HepG2 (cell line): Measurements from ENCODE around the gene MAJIN. TPM values are rescaled to one million over a fixed set of nuclear protein-coding genes. Genes with fewer than 3 reads are reported as not detected.

Source experiments
- ATF6 ChIP-seq: sonication (generic); formaldehyde crosslinking; conservative IDR thresholded peaks from 2 replicates; pipeline ENCODE4 v1.4.0; 2020; ENCODE audit warnings: missing genetic modification reagents
- HIC2 ChIP-seq: sonication (generic); formaldehyde crosslinking; IDR thresholded peaks from 2 replicates; pipeline ENCODE4 v1.9.0; 2022; ENCODE audit warnings: low read depth, missing genetic modification reagents
- KDM1A ChIP-seq: IDR thresholded peaks from 2 replicates; pipeline ENCODE4 v1.6.1; 2016; ENCODE audit warnings: missing compliant biosample characterization
- NCOA5 ChIP-seq: sonication (generic); formaldehyde crosslinking; IDR thresholded peaks from 2 replicates; pipeline ENCODE4 v1.4.0; 2020; ENCODE audit warnings: missing genetic modification reagents
- PAF1 ChIP-seq: IDR thresholded peaks from 2 replicates; pipeline ENCODE4 v1.6.1; 2016; ENCODE audit warnings: missing genetic modification reagents, missing compliant biosample characterization
- PHF5A ChIP-seq: IDR thresholded peaks from one replicate; pipeline ENCODE4 v1.6.1; 2018; ENCODE audit warnings: low read depth, missing genetic modification reagents; ENCODE audit not compliant: unreplicated experiment
- PRDM15 ChIP-seq: sonication (generic); formaldehyde crosslinking; IDR thresholded peaks from 2 replicates; pipeline ENCODE4 v1.4.0; 2020; ENCODE audit warnings: missing genetic modification reagents
- SOX6 ChIP-seq, 2 experiments: fragments of 450-650 bp in 1 of 2; sonication (generic) in 1 of 2; formaldehyde crosslinking in 1 of 2; IDR thresholded peaks; 2 replicates each; pipeline versions ENCODE4 v1.4.0 to v1.6.1; 2017 to 2020; ENCODE audit warnings: antibody characterized with exemption in 1 of 2, mild to moderate bottlenecking in 1 of 2, missing genetic modification reagents in 1 of 2
- TSC22D2 ChIP-seq: sonication (generic); formaldehyde crosslinking; IDR thresholded peaks from 2 replicates; pipeline ENCODE4 v1.5.1; 2020; ENCODE audit warnings: missing genetic modification reagents, mild to moderate bottlenecking, borderline replicate concordance
- XBP1 ChIP-seq: sonication (generic); formaldehyde crosslinking; IDR thresholded peaks from 2 replicates; pipeline ENCODE4 v1.5.0; 2020; ENCODE audit warnings: missing genetic modification reagents
- ZBTB14 ChIP-seq: sonication (generic); formaldehyde crosslinking; IDR thresholded peaks from 2 replicates; pipeline ENCODE4 v1.4.0; 2020; ENCODE audit warnings: missing genetic modification reagents
- ZNF136 ChIP-seq: sonication (generic); formaldehyde crosslinking; IDR thresholded peaks from 2 replicates; pipeline ENCODE4 v1.8.1; 2022; ENCODE audit warnings: low read depth, mild to moderate bottlenecking, moderate library complexity, missing genetic modification reagents
- ZNF18 ChIP-seq: sonication (generic); formaldehyde crosslinking; IDR thresholded peaks from 2 replicates; pipeline ENCODE4 v1.8.0; 2022; ENCODE audit warnings: mild to moderate bottlenecking, missing genetic modification reagents; ENCODE audit not compliant: insufficient replicate concordance
- ZNF431 ChIP-seq: sonication (generic); formaldehyde crosslinking; IDR thresholded peaks from 2 replicates; pipeline ENCODE4 v1.9.0; 2022; ENCODE audit warnings: missing genetic modification reagents, low read depth, mild to moderate bottlenecking, borderline replicate concordance
- ZNF547 ChIP-seq: sonication (generic); formaldehyde crosslinking; IDR thresholded peaks from 2 replicates; pipeline ENCODE4 v1.5.1; 2020; ENCODE audit warnings: mild to moderate bottlenecking, missing genetic modification reagents
- ZSCAN21 ChIP-seq: sonication (generic); formaldehyde crosslinking; IDR thresholded peaks from 2 replicates; pipeline ENCODE4 v1.8.0; 2022; ENCODE audit warnings: mild to moderate bottlenecking, missing genetic modification reagents, moderate library complexity, borderline replicate concordance
- ZSCAN30 ChIP-seq: sonication (generic); formaldehyde crosslinking; IDR thresholded peaks from 2 replicates; pipeline ENCODE4 v1.5.0; 2020; ENCODE audit warnings: mild to moderate bottlenecking, missing genetic modification reagents
- polyA plus RNA-seq, 8 experiments: library from polyadenylated mRNA; depleted of rRNA in 3 of 8; stranded (reverse) in 7 of 8; unstranded in 1 of 8; fragments of >200 nt; fragmentation: Illumina TruSeq in 4 of 8; extraction: Trizol in 4 of 8; gene quantifications; 2 replicates each; pipeline versions ENCODE4 v1.2.1 to v1.2.3, GENCODE V29; 2011 to 2016; ENCODE audit warnings: low read depth in 4 of 8, missing spikeins in 1 of 8, mixed read lengths in 1 of 8; ENCODE audit not compliant: insufficient read depth in 1 of 8
- total RNA-seq, 5 experiments: library from RNA; depleted of rRNA; stranded (reverse); fragments of >200 nt; fragmentation: Illumina TruSeq; extraction: Trizol; gene quantifications; 2 replicates each; pipeline ENCODE4 v1.2.3, GENCODE V29; 2016; ENCODE audit warnings: low read depth in 1 of 5

MAJIN gene
- total and polyA plus RNA-seq, 2 of the 13 experiments (the other 11 are each of a cell fraction or from before 2014, with no cell fraction given): not detected

- peak; percentile 34 for TF ChIP-seq PHF5A (CRISPR knock-in tag)
- TF ChIP-seq PAF1: no peak
- TF ChIP-seq KDM1A (CRISPR knock-in tag): no peak
- no peak for TF ChIP-seq SOX6 (IDR thresholded peaks at IDR 0.05)
- no peak for TF ChIP-seq SOX6 (CRISPR knock-in tag; IDR thresholded peaks at IDR 0.05)
- no peak; the same call in 1 of the 2 replicates for TF ChIP-seq XBP1 (CRISPR knock-in tag)
- TF ChIP-seq HIC2 (CRISPR knock-in tag): peak; percentile 27; the same call in 1 of the 2 replicates
- TF ChIP-seq PRDM15 (CRISPR knock-in tag): peak; percentile 63; the same call in 1 of the 2 replicates
- TF ChIP-seq ZSCAN21 (CRISPR knock-in tag): no peak
- TF ChIP-seq ZSCAN30 (CRISPR knock-in tag): 0 out of 2 replicates have a peak, but pooled peaks have one; percentile 86
- no peak for TF ChIP-seq NCOA5 (CRISPR knock-in tag)
- peak; percentile 38; the same call in 1 of the 2 replicates for TF ChIP-seq ZBTB14
- peak; percentile 83; the same call in 1 of the 2 replicates for TF ChIP-seq ZNF431
- no peak for TF ChIP-seq ATF6 (CRISPR knock-in tag)
- TF ChIP-seq ZNF18: peak; percentile 89
- peak; percentile 83 for TF ChIP-seq ZNF547
- TF ChIP-seq TSC22D2 (CRISPR knock-in tag): peak; percentile 57; the same call in 1 of the 2 replicates
- TF ChIP-seq ZNF136 (CRISPR knock-in tag): no peak
Measured at GRCh38 chr11:65013888-65014725, 42.2 kb upstream of the MAJIN start, which contains the start of gene ARL2 (continued).
